Fibroblast of skin of right biceps (primary cell): Measurements from ENCODE around the gene COL4A4.

ENCODE experiments used
- DNase-seq: peaks from one replicate; pipeline ENCODE4 v3.0.0-alpha.2; 2013

The COL4A4 gene

DNA sequence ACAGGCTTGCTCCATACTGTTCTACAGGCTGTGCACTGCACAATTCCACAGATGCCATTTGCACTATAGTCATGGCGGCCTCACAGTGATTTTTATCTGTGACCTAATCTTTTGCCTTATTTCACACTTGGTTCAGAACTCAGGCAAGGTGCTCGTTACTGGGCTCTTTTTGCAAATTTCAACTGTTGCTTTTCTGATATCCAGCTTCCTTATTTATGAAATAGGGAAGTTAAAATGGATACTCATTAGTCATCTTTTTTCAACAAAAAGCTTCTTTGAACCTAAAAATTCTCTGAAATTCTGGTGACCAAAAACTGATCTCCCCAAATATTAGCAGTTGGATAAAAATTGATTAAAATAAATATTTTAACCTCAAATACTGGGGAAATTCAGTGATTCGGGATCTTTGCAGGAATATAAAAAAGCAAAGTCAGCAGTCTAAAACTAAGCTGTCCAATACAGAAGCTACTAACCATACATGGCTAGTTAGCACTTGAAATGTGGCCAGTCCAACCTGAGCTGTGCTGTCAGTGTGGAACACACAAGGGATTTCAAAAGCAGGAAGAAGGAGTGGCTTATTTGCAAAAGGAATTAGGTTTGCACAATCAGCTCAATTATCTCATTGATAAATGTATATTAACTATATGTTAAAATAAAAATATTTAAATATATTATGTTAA, 134.4 kb downstream of the COL4A4 start:
- no peak for DNase-seq

DNA sequence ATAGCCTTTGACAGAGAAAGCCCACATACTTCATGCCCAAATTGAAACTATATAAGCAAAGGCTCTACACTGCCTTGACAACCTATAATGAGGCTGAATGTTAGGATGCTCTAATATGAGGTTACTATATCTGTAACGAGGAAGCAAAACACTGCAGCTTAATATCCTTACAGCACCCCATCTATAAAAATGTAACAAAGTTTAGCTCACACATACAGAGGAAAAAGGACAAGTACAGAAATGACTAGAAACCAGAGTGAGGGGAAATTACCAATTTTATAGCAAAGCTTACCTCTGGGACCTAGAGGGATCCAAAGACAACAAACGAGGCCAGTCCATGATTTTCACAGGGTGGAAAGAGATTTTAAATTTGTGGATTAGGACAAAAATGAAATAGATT, 138.5 kb downstream of the COL4A4 start:
- no peak for DNase-seq

DNA sequence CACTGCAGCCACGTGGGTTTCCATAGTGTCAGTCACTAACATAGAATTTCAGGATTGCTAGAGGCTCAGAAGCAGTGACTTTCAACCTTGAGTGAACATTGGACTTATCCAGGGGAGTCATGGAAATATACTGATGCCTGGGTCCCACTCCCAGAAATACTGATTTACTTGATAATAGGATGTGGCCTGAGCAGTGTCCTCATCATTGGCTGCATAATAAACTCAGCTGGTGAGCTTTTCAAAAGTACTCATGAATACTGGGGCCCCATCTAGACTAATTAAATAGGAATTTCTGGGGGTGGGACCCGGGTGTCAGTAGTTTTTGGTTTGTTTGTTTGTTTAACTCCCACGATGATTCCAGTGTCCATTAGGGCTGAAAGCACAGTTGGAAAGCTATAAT, 141.4 kb downstream of the COL4A4 start:
- DNase-seq: no peak

DNA sequence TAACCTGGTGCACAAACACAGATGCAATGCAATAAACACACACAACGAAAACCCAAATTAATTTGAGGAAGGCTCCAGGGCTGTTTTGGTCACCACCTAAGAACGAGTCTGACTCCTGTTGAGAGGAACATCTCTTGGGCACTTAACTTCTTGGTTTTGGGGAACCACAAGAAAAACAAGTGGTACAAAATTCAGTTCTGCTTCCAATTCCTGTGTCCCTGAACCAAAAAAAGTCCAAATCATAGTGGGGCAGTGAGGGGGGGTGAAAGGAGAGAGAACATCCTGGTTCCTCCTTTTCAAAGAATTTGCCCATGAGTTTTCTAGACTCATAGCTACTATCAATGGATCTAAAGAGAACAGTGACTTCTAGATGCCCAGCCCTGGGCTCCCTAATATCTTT, 143.6 kb downstream of the COL4A4 start:
- DNase-seq: no peak

DNA sequence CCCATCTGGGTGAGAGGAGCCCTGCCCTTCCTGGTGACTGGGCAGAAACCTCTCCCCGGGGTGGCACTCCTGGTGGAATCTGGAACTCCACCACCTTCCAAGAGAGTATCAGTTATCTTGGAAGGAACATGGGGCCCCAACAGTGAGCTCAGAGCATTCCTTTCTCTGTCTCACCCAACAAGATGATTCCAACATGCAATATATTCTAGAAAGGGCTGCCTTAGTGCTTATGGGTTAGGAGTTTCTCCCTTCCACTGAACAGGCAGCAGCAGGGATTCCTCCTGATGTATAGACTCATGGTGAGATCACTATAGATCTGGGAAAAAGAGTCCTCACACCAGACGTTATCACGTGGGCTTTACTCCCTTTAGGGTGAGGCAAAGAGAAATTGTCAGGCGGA, 147.1 kb downstream of the COL4A4 start:
- DNase-seq: no peak

DNA sequence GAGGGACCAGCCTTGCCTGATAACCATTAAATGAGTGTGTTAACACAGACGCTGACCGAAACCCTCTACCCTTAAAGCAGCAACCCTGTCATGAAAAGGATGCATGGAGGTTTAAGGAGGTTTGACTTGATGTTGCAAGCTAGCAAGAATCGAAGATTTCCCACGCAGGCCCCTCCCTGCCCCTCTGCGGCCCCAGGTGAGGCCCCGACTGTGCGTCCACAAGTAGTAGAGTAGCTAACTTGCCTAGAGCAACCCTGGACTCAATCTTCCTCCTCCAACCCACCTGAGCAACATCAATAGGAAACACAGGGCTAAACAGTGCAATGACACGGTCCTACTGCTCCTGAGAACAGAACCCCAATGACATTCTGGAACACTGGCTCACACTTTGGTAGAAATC, 150.1 kb downstream of the COL4A4 start:
- no peak for DNase-seq

DNA sequence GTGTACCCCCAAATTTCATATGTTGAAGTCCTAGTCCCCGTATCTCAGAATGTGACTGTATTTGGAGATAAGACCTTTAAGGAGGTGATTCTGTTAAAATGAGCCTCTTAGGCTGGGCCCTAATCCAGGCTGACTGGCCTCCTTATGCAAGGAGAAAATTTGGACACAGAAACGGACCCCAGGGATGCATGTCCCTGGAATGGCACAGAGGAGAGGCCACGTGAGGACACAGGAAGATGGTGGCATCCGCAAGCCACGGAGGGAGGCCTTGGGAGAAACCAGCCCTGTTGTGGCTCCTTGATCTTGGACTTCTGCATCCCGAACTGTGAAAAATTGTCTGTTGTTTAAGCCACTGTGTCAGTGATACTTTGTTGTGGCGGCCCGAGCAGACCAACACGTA, 150.7 kb downstream of the COL4A4 start:
- DNase-seq: no peak

DNA sequence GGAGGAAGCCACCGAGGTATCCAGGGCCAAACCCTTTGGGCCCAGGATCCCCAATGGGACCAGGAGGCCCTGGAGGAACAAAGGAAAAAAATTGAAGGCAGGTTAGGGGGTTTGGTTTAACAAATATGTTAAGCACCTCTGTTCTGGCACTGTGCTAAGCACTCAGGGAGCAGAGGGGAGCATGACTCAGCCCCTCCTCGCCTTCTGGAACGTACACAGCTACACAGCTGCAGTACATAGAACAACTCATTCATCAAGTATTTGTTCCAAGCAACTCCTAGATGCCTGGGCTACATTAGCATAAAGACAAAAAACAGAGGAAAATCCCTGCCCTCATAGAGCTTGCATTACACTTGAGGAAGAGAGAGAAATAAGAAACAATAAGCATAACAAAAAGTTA, 153.6 kb downstream of the COL4A4 start:
- DNase-seq: peak; percentile 24

DNA sequence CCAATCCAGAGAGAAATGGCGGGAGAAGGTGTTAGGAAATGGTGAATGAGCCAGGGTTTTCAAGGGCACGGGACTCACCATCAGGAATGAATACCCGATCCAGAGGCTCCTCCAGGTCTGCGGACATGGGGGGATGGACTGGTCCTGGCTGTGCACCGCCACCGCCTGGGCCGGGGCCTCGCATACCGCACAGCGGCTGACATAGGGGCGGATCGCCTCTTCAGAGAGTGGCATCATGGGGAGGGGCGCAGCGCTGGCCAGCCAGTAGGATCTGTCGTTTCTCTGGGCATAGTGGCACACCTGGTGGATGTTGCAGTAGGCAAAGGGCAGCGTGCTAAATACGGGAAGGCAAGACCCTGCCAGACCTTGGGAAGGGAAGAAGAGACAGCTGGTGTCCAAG, 156.1 kb downstream of the COL4A4 start:
- no peak for DNase-seq

DNA sequence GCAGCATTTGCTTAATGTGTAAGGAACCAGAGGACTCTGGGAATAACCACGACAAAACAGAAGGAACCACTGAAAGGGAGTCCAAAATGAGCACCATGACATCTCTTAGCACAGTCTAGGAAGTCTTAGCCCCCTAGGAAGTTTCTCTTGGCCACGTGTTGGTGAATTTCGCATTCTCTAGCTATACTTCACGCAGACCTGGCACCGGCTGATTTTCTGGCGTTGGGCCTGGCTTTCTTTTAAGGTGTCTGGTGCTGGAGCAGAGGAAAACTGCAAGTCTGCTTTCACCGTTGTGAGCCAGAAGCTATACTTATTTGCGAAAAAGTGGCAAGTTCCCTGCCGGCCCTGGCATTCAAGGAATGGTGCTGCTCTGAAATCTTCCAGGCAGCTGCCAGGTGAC, 156.9 kb downstream of the COL4A4 start:
- DNase-seq: no peak

DNA sequence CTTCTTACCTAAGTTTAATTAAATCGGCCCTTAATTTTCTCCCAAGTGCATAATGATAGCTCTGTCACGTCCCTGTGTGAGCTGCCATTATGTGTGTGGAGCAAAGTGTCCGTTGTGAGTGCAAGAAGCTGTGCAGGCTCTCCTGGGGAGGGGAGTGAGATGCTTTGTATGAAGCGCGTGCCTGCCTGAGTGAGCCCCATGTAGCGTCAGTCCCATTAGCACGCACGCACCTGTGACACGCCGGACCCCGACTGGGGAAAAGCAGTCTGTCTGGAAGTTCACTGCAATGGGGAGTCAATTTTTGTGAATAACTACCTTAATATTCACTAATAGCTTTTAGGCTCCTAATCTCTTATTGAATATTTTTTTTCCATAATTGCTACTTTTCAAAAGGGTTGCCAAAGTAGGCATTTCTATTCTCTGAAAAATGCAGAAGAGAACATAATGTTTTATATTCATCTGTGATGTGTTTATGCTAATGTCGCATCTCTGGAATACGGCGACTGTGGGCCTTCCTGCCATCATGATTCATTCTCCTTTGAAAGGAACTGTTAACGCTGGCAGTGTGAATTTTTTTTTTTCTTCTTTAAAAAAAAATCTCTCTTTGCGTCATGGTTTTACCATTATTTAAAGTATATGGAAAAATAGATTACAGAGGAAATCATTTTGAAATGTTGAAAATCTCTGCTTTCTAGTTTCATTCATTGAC, 157.7 kb downstream of the COL4A4 start:
- DNase-seq: no peak

DNA sequence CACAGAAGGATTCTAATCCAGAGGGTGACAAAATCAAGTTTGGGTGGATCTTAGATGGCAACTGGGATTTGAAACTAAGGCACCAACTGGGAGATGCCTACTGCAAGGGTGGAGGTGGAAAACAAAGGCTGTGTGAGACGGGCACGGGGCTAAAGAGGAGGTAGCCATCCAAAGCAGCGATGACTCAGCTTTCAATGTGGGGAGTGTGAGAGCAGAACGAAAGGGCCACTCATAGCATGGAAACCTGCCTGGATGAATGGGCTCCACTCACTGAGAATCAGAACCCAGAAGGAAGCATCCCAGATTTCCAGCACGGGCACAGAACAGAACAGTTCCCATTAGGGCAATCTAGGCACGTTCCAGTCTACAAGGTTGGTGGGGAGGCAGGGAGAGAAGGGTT, 159.5 kb downstream of the COL4A4 start:
- no peak for DNase-seq

DNA sequence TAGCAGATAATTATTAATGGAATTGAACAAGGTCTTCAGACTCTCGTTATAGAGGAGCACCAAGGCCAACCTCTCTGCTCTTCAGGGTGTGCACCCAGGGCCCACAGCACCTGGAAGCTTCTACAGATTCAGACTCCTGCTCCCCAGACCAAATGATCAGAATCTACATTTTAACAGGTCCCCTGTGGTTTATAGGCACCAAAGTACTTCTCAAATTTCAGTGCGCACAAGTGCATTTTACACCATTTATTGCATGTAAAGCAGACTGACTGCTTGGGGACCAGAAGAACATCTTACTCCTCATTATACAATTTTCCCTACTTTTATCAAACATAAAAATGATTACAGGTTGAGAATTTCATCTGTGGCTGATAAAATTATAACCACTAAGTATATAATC, 163.9 kb downstream of the COL4A4 start:
- no peak for DNase-seq

DNA sequence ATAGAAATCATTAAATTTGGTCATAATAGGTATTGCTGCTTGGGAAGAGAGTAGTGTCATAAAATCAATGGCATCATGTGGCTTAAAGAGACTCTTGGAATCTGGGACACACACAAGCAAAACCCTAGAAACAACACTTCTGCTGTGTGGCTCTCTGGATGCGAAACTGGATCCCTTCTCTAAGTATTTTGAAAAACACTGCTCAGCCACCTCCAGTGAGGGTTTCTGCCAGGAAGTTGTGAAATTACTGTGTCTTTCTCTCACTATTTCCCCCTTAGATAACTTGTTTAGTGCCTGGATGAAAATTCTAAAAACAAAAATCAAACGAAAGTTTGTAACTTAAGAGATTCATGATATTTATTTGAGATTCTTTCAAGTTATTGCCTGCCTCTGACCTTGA, 164.3 kb downstream of the COL4A4 start:
- DNase-seq: no peak

DNA sequence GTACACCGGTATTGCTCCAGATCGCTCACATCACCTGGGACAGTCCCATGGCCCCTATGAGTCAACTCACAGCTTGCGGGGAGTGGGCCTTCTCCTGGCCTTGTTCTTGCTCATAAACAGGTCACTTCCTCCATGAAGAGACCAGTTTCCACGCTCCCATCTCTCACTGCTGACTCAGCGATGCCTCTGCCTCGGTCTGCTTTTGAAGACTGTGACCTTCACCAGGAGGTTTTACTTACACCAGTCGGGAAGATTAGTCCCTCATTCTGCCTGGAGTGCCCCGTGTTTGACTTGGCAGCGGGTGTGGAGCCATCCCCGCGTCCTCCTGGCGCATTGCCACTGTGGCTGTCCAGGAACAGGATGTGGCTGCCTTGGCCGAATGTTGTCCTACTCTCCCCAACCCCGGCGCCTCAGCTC, 168.4 kb downstream of the COL4A4 start:
- DNase-seq: peak; percentile 80

DNA sequence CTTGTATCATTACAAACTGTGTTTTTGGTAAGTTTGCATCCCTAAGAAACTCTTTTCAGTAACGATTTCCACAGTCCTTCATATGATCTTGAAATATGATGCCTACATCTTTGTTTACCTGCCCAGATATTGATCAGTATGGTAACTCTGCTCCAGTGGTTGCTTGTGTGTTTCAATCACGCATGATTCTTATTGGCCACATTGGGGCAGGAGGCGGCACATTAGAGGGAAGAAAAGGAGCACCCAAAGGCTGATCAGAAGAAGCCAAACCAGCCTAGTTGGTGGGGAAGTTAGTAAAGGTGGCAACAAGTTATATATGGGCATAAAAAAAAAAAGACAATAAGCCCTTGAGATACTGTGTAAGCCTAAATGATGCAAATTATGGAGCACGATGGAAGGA, 169.2 kb downstream of the COL4A4 start:
- DNase-seq: no peak

DNA sequence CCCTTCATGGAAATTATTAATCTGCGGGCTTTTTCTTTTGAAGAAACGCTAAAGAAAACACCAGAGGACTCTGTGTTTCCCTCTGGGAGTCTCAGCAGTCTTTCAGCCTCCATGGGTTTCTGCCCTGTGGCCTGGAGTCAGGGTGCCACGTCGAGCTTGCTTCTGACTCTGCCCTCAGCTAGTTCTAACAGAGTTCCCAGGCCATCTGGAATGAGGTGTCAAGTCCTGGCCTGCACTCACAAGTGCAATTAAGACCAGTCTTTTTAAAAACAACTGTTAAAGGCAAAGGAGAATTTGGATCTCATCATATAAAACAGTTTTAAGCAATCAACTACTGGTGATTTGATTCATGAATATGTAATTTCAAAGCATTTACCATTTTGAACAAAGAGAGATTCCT, 170.8 kb downstream of the COL4A4 start:
- no peak for DNase-seq

DNA sequence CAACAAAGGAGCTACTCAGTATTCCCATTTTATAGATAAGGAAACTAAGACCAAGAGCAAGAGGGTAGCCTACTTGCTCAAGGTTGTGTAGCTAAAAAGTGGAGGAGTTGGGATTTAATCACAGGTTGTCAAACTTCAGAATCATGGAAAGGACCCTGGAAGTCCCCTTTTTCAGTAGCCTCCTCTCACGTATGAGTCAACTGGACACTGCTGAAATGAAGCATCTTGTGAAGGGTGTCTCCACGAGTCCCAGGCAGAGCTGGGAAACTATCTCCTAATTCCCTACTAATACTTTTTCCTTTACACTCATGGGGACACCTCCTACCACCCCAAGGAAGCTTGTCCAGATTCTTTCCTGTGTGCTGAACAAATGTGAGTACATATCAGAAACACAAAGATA, 172.3 kb downstream of the COL4A4 start:
- DNase-seq: no peak

DNA sequence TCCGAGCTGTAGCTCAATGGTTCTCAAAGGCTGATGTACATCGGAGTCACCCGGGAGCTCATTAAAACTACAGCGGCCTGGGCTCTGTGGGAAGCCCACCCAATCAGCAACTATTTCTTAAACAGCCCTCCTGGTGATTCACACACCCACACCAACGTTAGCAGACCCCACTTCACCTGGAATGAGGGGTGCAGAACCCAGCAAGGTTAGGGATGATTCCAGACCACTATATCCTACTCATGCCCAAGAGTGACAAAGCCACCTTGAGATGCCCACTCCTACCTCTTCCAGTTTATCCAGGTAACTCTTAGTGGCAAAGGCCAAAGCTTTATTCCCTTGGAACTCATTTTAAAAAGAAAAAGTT, 178.4 kb downstream of the COL4A4 start:
- DNase-seq: no peak

DNA sequence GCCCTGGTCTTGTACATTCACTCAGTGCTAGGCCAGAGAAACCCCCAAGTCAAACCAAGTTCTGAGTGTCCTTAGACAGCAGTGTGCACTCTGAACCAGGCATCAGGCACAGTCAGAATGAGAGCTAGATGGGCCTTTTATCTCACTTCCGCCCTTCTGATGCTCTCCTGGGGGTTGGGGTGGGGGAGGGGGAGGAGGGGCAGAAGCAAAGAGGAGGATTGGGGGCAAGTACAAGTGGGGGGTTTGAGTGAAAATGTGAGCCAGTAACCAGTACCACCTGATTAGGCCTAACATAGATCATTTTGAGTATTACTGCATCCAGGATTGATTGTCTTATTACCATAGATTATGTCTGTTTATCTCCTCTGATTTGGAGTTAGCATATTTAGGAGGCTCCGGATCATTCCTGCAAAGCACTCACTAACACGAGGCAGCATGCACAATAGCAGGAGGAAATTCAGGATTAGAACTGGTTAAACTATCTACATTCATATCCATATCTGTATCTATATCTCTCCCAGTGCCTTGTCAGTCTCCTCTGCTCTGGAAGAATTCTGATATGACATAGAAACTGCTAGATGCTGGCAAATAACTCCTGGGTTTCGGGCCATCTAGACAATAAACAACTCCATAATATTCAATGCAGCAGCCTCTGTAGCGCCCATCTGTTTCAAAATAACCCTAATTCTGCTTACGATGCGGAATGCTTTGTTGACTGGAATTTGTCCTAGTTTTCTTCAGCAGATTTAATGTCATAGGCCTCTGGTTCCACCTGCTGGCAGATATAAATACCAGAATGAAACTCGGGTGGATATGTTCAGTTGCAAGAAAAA, 179.0 kb downstream of the COL4A4 start:
- DNase-seq: peak; percentile 76

DNA sequence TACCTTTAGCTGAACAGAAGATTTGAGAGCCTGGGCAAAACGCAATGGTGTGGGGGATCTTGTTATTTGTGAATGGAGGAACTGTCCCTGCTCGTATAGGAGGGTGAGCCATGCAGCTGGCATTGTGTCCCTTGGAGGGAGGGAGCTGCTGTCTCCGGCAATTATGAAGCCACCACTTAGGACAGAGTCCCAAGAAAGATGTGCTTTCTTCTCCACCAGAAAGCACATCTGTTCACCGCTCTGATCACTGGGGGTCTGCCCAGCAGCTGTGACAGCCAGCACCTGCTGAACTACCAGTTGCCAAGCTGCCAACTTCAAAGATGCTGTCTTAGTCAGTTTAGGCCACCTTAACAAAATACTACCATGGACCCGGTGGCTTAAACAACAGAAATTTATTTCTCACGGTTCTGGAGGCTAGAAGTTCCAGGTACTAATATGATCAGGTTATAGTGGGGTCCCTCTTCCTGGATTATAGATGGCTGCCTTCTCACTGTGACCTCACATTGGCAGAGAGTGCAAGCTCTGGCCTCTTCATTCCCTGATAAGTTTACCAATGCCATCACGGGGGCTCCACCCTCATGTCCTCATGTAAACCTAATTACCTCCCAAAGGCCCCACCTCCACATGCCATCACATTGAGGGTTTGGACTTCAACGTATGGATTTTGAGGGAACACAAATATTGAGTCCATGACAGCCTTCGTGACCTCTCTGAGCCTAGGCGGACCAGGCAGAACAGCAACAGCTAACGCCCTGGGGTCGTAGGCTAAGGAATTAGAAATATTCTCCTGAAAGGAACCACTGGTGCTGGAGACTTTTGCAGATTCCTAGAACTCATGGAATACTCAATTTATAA, 179.9 kb downstream of the COL4A4 start:
- DNase-seq: no peak

DNA sequence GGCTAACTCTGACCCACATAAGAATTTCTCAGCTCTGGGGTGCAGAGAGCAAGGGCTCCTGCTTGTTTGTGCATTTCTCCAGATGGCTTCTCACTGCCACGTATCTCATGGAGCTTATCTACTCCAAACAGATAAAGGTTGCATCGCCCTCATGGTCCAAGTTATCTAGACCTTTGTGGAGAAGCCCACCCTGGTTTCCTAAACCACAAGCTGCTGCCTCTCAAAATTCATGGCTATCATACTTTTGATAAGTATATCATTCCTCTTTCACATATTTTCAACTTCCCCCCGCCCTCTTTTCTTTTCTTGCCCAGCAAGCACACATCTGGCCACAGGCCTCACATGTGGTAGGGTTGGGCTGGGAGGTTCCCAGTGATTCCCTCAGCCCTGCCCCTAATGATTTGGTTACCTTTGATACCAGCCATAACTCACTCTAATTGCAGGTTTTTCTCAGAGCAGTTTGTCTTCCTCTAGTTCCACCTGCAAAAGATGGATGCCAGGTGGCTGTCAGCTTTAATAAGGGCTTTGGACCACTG, 182.1 kb downstream of the COL4A4 start:
- DNase-seq: no peak

DNA sequence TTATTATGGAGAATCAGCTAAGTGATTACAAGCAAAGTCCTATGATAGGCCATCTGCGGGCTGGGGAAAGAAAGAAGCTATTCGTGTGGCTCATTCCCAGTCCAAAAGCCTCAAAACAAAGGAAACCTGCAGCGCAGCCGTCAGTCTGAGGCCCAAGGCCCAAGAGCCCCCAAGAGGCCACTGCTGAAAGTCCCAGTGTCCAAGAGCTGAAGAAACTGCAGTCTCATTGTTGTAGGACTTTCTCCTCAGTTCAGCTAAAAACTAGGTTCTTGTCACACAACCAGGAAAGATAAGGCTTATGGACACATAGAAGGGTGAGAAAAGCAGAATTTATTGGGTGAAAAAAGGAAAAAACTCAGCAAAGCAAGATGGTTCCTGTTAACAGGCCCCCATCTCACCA, 185.0 kb downstream of the COL4A4 start:
- DNase-seq: no peak
